Renal pelvis (tissue), 4 donors: ENCODE results near the gene OR52L1. TPM values are rescaled to one million over a fixed set of nuclear protein-coding genes. Genes with fewer than 3 reads are reported as not detected.

ENCODE experiments used
- DNase-seq: peaks from one replicate; pipeline ENCODE4 v3.0.0-alpha.2; 2013
- polyA plus RNA-seq, 3 donors: library from polyadenylated mRNA; unstranded; fragments of 120-200 nt; gene quantifications; one replicate each; pipeline ENCODE4 v1.2.1, GENCODE V29; 2013; ENCODE audit not compliant: insufficient read length in 3 of 3

OR52L1 gene
- polyA plus RNA-seq, 3 donors = not detected

GRCh38 chr11:5940748-5941147, 46.0 kb downstream of the OR52L1 start:
- no peak for DNase-seq

GRCh38 chr11:5938603-5938965, 48.2 kb downstream of the OR52L1 start:
- DNase-seq = no peak

GRCh38 chr11:5937868-5938602, 48.8 kb downstream of the OR52L1 start:
- DNase-seq = no peak

Other genes with a start within 250 kb of the OR52L1 start
- gene OR52N4, start 232.7 kb downstream of the OR52L1 start, polyA plus RNA-seq = not detected
- gene OR52N5, start 203.6 kb downstream of the OR52L1 start, polyA plus RNA-seq = not detected
- gene OR52N1, start 195.7 kb downstream of the OR52L1 start, polyA plus RNA-seq = not detected
- gene OR52N2, start 178.1 kb downstream of the OR52L1 start, polyA plus RNA-seq = not detected
- gene OR52E6, start 145.1 kb downstream of the OR52L1 start, polyA plus RNA-seq = not detected
- not detected for gene OR52E8, start 129.3 kb downstream of the OR52L1 start, polyA plus RNA-seq
- gene OR52E4, start 106.4 kb downstream of the OR52L1 start, polyA plus RNA-seq = not detected
- gene OR52E5, start 93.8 kb downstream of the OR52L1 start, polyA plus RNA-seq = not detected
- gene OR56A3, start 44.7 kb downstream of the OR52L1 start, polyA plus RNA-seq = not detected
- not detected for gene OR56A5, start 18.5 kb downstream of the OR52L1 start, polyA plus RNA-seq
- under 1 TPM; 0.04 to 0.12 (median 0.06) TPM for gene OR56A4, start 20.0 kb upstream of the OR52L1 start, polyA plus RNA-seq
- not detected for gene OR56A1, start 43.8 kb upstream of the OR52L1 start, polyA plus RNA-seq
- under 1 TPM in 2 of 3 donors, not detected in 1; 0.11 to 0.19 TPM for gene OR56B4, start 120.7 kb upstream of the OR52L1 start, polyA plus RNA-seq
- gene OR52B2, start 183.3 kb upstream of the OR52L1 start, polyA plus RNA-seq = not detected
- gene OR52W1, start 212.2 kb upstream of the OR52L1 start, polyA plus RNA-seq = under 1 TPM; 0.13 to 0.40 (median 0.26) TPM
- gene C11orf42, start 218.6 kb upstream of the OR52L1 start, polyA plus RNA-seq = 1 to 10 TPM; 1.1 to 3.5 (median 2.5) TPM
- 10 to 100 TPM; 58.8 to 89.9 (median 72.2) TPM for gene FHIP1B, start 247.7 kb upstream of the OR52L1 start, polyA plus RNA-seq